HEK293 (cell line): ENCODE data around the gene TGM6.

Source experiments
- HOXA7 ChIP-seq: sonication (generic); formaldehyde crosslinking; IDR thresholded peaks from 2 replicates; pipeline ENCODE4 v1.8.1; 2022; ENCODE audit warnings: missing genetic modification reagents, borderline replicate concordance
- ZIC2 ChIP-seq: fragments of 450-650 bp; formaldehyde crosslinking; IDR thresholded peaks from 2 replicates; pipeline ENCODE4 v1.5.1; 2016; ENCODE audit warnings: missing biosample characterization, missing genetic modification characterization
- ZNF223 ChIP-seq: fragments of 450-650 bp; formaldehyde crosslinking; IDR thresholded peaks from 2 replicates; pipeline ENCODE4 v1.5.1; 2016; ENCODE audit warnings: missing biosample characterization, missing genetic modification characterization
- ZNF311 ChIP-seq: fragments of 450-650 bp; formaldehyde crosslinking; IDR thresholded peaks from 2 replicates; pipeline ENCODE4 v1.5.1; 2017; ENCODE audit warnings: missing biosample characterization, missing genetic modification characterization, borderline replicate concordance
- ZNF423 ChIP-seq: fragments of 450-650 bp; formaldehyde crosslinking; IDR thresholded peaks from 2 replicates; pipeline ENCODE4 v1.5.1; 2016; ENCODE audit warnings: missing biosample characterization, missing genetic modification characterization
- ZNF530 ChIP-seq: fragments of 450-650 bp; formaldehyde crosslinking; IDR thresholded peaks from 2 replicates; pipeline ENCODE4 v1.5.1; 2016; ENCODE audit warnings: low read depth, missing biosample characterization, missing genetic modification characterization
- ZNF785 ChIP-seq: fragments of 450-650 bp; formaldehyde crosslinking; IDR thresholded peaks from 2 replicates; pipeline ENCODE4 v1.5.1; 2016; ENCODE audit warnings: missing biosample characterization, missing genetic modification characterization
- TF ChIP-seq, protein P1 (sequence below): fragments of 450-650 bp; formaldehyde crosslinking; IDR thresholded peaks from 2 replicates; pipeline ENCODE4 v1.5.1; 2016; ENCODE audit warnings: missing biosample characterization, missing genetic modification characterization
- TF ChIP-seq, protein P2 (sequence below): fragments of 450-650 bp; formaldehyde crosslinking; IDR thresholded peaks from 2 replicates; pipeline ENCODE4 v1.5.1; 2016; ENCODE audit warnings: missing biosample characterization, missing genetic modification characterization

- no peak for TF ChIP-seq ZNF785 (tag by site-specific recombination)
- no peak for TF ChIP-seq ZNF530
- no peak for TF ChIP-seq ZNF223 (tag by site-specific recombination)
- TF ChIP-seq, protein P1, sequence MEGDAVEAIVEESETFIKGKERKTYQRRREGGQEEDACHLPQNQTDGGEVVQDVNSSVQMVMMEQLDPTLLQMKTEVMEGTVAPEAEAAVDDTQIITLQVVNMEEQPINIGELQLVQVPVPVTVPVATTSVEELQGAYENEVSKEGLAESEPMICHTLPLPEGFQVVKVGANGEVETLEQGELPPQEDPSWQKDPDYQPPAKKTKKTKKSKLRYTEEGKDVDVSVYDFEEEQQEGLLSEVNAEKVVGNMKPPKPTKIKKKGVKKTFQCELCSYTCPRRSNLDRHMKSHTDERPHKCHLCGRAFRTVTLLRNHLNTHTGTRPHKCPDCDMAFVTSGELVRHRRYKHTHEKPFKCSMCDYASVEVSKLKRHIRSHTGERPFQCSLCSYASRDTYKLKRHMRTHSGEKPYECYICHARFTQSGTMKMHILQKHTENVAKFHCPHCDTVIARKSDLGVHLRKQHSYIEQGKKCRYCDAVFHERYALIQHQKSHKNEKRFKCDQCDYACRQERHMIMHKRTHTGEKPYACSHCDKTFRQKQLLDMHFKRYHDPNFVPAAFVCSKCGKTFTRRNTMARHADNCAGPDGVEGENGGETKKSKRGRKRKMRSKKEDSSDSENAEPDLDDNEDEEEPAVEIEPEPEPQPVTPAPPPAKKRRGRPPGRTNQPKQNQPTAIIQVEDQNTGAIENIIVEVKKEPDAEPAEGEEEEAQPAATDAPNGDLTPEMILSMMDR (tag by site-specific recombination) = no peak
- no peak for TF ChIP-seq ZIC2 (tag by site-specific recombination)
- TF ChIP-seq ZNF311 (tag by site-specific recombination) = no peak
- TF ChIP-seq ZNF423 (tag by site-specific recombination) = no peak
- TF ChIP-seq, protein P2, sequence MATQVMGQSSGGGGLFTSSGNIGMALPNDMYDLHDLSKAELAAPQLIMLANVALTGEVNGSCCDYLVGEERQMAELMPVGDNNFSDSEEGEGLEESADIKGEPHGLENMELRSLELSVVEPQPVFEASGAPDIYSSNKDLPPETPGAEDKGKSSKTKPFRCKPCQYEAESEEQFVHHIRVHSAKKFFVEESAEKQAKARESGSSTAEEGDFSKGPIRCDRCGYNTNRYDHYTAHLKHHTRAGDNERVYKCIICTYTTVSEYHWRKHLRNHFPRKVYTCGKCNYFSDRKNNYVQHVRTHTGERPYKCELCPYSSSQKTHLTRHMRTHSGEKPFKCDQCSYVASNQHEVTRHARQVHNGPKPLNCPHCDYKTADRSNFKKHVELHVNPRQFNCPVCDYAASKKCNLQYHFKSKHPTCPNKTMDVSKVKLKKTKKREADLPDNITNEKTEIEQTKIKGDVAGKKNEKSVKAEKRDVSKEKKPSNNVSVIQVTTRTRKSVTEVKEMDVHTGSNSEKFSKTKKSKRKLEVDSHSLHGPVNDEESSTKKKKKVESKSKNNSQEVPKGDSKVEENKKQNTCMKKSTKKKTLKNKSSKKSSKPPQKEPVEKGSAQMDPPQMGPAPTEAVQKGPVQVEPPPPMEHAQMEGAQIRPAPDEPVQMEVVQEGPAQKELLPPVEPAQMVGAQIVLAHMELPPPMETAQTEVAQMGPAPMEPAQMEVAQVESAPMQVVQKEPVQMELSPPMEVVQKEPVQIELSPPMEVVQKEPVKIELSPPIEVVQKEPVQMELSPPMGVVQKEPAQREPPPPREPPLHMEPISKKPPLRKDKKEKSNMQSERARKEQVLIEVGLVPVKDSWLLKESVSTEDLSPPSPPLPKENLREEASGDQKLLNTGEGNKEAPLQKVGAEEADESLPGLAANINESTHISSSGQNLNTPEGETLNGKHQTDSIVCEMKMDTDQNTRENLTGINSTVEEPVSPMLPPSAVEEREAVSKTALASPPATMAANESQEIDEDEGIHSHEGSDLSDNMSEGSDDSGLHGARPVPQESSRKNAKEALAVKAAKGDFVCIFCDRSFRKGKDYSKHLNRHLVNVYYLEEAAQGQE (tag by site-specific recombination) = no peak
- no peak for TF ChIP-seq HOXA7 (CRISPR knock-in tag)
These were observed 30.9 kb upstream of the TGM6 start for GRCh38 chr20:2349801-2350200.
